Measurements from ENCODE around the gene LAMTOR1. TPM values are rescaled to one million over a fixed set of nuclear protein-coding genes. Genes with fewer than 3 reads are reported as not detected.

LAMTOR1 gene
- total and polyA plus RNA-seq, 2 donors (not counting 3 experiments of a cell fraction or from before 2014, with no cell fraction given): 95.1 to 174 TPM

DNA sequence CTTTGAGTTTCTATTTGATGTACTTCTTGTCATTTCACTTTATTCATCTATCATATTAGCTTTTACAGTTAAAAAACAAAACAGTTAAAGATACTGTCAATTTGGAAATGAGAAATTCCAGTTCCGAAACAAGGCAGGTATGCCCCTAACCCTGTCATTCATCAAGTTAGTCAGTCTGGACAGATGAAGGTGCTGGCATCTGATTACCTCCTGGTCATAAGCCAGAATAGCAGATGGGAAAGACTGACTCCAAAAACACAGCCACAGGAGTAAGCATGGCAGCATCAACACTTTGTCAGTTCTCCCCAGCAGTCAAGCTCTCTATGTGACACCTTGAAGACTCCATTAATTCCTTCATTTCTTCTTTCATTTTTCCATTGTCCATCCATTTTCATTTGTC is 18.1 kb downstream of the LAMTOR1 start:
- CTCF ChIA-PET: interaction anchor here (1.0 to 4.7 kb wide), 6 partner anchors 15 to 107 kb away, joined by 3 to 93 read pairs (median 3); no protein-coding TSS in a partner anchor

More for the DNA sequence above, 18.1 kb downstream of the LAMTOR1 start:
- no peak for DNase-seq (ENCODE audit: low read depth, low spot score)
- H4K20me1 ChIP-seq (replicated peaks; ENCODE audit: control insufficient read depth, extremely low read depth, insufficient read depth, low read length): no peaks in the 10 kb centered on the region
- no peaks in the 10 kb centered on the region for H3K9me1 ChIP-seq (replicated peaks; ENCODE audit: control insufficient read depth, extremely low read depth, insufficient read depth, low read length)
- no peak overlapping the region for H3K4me2 ChIP-seq (ENCODE audit: insufficient read depth, low read length)
- BruUV-seq (replicated peaks): no TSS peak
- dilution Hi-C loops (cut with MboI; ENCODE audit: extremely low pct_ligation_motif_present, low sequenced_read_pairs): loop anchor here (10.0 kb wide), 1 partner anchor 60 kb away; no protein-coding TSS in a partner anchor
- TF ChIP-seq MYC (IDR thresholded peaks at IDR 0.05; ENCODE audit: low read depth, low read length) (no peak), POLR2AphosphoS5 (IDR thresholded peaks at IDR 0.05; ENCODE audit: insufficient read depth, low read depth, low read length) (no peak), FOS (IDR thresholded peaks at IDR 0.05; ENCODE audit: borderline replicate concordance, insufficient read depth, low read length) (no peak), EZH2 (IDR thresholded peaks at IDR 0.05; ENCODE audit: borderline replicate concordance, low read depth, low read length, severe bottlenecking) (no peak), JUN (IDR thresholded peaks at IDR 0.05; ENCODE audit: borderline replicate concordance, insufficient read depth, insufficient read length, low read depth) (no peak), POLR2A (IDR thresholded peaks at IDR 0.05; ENCODE audit: low read depth, low read length) (no peak), GATA2 (IDR thresholded peaks at IDR 0.05; ENCODE audit: insufficient read depth, insufficient read length, low read depth, low read length) (no peak), CTCF (IDR thresholded peaks at IDR 0.05; ENCODE audit: extremely low read depth in 1 of 2, insufficient read depth in 1 of 2, low read depth in 1 of 2, low read length in 2 of 2) (no peak)
- TF ChIP-seq, protein P1, sequence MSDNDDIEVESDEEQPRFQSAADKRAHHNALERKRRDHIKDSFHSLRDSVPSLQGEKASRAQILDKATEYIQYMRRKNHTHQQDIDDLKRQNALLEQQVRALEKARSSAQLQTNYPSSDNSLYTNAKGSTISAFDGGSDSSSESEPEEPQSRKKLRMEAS (IDR thresholded peaks at IDR 0.05; ENCODE audit: insufficient read depth, insufficient read length): no peak
- H3K9ac ChIP-seq (replicated peaks; ENCODE audit: extremely low read depth, insufficient read depth, low read length): no peak overlapping the region
- intact Hi-C loops (cut with micrococcal nuclease): no loop called here
- no peak overlapping the region for H3K4me3 ChIP-seq (replicated peaks in 1 of 3; ENCODE audit: insufficient read depth in 1 of 3, low read depth in 1 of 3, low read length in 3 of 3)
- FAIRE-seq: no peak
- POLR2A ChIA-PET: interaction anchor here (0.8 to 1.2 kb wide), 2 partner anchors 28 to 44 kb away, joined by 3 to 5 read pairs; no protein-coding TSS in a partner anchor
- H3K27ac ChIP-seq (ENCODE audit: insufficient read depth, low read depth, low read length): no peak overlapping the region
- H3K4me1 ChIP-seq (ENCODE audit: control insufficient read depth, extremely low read depth, insufficient read depth, low read length): peaks cover 11% of the 10 kb centered on the region
- H2AFZ ChIP-seq (ENCODE audit: low read depth, low read length): no peak overlapping the region
- no peaks in the 10 kb centered on the region for H3K9me3 ChIP-seq (replicated peaks; ENCODE audit: control insufficient read depth, insufficient read depth, low read length)
- peaks cover 1% of the 10 kb centered on the region for H3K79me2 ChIP-seq (ENCODE audit: control insufficient read depth, insufficient read depth, low read length)
- no peaks in the 10 kb centered on the region for H3K36me3 ChIP-seq (ENCODE audit: control insufficient read depth in 2 of 2, extremely low read depth in 1 of 2, insufficient read depth in 2 of 2, low read length in 2 of 2)
- H3K27me3 ChIP-seq (ENCODE audit: control insufficient read depth in 2 of 2, insufficient read depth in 2 of 2, low read length in 2 of 2): no peaks in the 10 kb centered on the region
